K562 (cell line): Measurements from ENCODE around the gene STK33. TPM values are rescaled to one million over a fixed set of nuclear protein-coding genes. Genes with fewer than 3 reads are reported as not detected.

Source experiments
- ATAC-seq: fragments of 200-7000 bp; cut with Tn5 transposase; 3 replicates; pipeline ENCODE4 v1.9.1; 2020; ENCODE audit warnings: moderate library complexity
- BruUV-seq: library from RNA; stranded (reverse); fragments of 400-500 nt; replicated peaks from 2 replicates; lab custom pipeline; 2021; lab: Mats Ljungman, UMichigan
- CTCF ChIA-PET: fragments of 300-600 bp; formaldehyde crosslinking; extraction: SDS; loops from one replicate; lab custom pipeline; 2021; ENCODE audit warnings: low intra/inter-chr PET ratio; lab: Yijun Ruan, JAX
- POLR2A ChIA-PET: fragments of 300-600, 350-650 bp; sonication (Branson Sonifier 250); formaldehyde crosslinking; extraction: SDS; loops from one replicate; lab custom pipeline; 2021; ENCODE audit warnings: antibody characterized with exemption, inconsistent platforms; lab: Yijun Ruan, JAX
- DNase-seq, 4 experiments: peaks; one replicate each; pipeline versions ENCODE4 v3.0.0 to v3.0.0-alpha.2; 2011 to 2018; ENCODE audit warnings: low spot score in 3 of 4, mixed read lengths in 3 of 4; ENCODE audit errors: extremely low read depth in 1 of 4
- FAIRE-seq: peaks from 2 replicates; lab custom pipeline; 2011; peaks lifted over from hg19 to GRCh38; lab: Jason Lieb, UNC
- H2AFZ ChIP-seq: 2 replicates; pipeline ENCODE4 v1.6.0; 2011; ENCODE audit warnings: low read depth, low read length, control low read depth, inconsistent platforms
- H3K27ac ChIP-seq: fragments of 200-600 bp; 3 replicates; pipeline ENCODE4 v1.8.0; 2011; ENCODE audit warnings: low read depth, mild to moderate bottlenecking, control low read depth, inconsistent platforms, low read length, moderate library complexity, mixed read lengths; ENCODE audit errors: extremely low read depth
- H3K27me3 ChIP-seq, 2 experiments: fragments of 300-600 bp in 1 of 2; 2 replicates in 1 of 2; 3 replicates in 1 of 2; pipeline versions ENCODE4 v1.6.0 to v1.8.0; 2011; ENCODE audit warnings: inconsistent platforms in 2 of 2, low read length in 2 of 2, mild to moderate bottlenecking in 1 of 2, mixed read lengths in 1 of 2, moderate library complexity in 1 of 2; ENCODE audit not compliant: control insufficient read depth in 2 of 2, insufficient read depth in 2 of 2
- H3K36me3 ChIP-seq: fragments of 300-600 bp; 3 replicates; pipeline ENCODE4 v1.8.0; 2011; ENCODE audit warnings: mild to moderate bottlenecking, low read length, inconsistent platforms; ENCODE audit not compliant: control insufficient read depth, insufficient read depth
- H3K4me1 ChIP-seq, 2 experiments: fragments of 200-600 bp in 1 of 2; replicated peaks in 1 of 2; 2 replicates in 1 of 2; 3 replicates in 1 of 2; pipeline versions ENCODE4 v1.5.1 to v1.8.0; 2011; ENCODE audit warnings: inconsistent platforms in 2 of 2, low read length in 2 of 2, mild to moderate bottlenecking in 1 of 2, mixed read lengths in 1 of 2, moderate library complexity in 1 of 2; ENCODE audit not compliant: control insufficient read depth in 2 of 2, insufficient read depth in 2 of 2
- H3K4me2 ChIP-seq: 2 replicates; pipeline ENCODE4 v1.6.1; 2011; ENCODE audit warnings: low read length, control low read depth, inconsistent platforms, mixed read lengths; ENCODE audit not compliant: insufficient read depth
- H3K4me3 ChIP-seq: fragments of 200-600 bp; sonication (generic), shearing (Covaris generic); 2 replicates; pipeline ENCODE4 v1.5.1; 2016; ENCODE audit warnings: control low read depth, inconsistent platforms
- H3K79me2 ChIP-seq: fragments of 200-600 bp; 3 replicates; pipeline ENCODE4 v1.8.0; 2011; ENCODE audit warnings: low read length, inconsistent platforms; ENCODE audit not compliant: control insufficient read depth, insufficient read depth
- H3K9ac ChIP-seq, 2 experiments: 2 replicates each; pipeline versions ENCODE4 v1.6.0 to v1.6.1; 2011; ENCODE audit warnings: low read depth in 2 of 2, low read length in 2 of 2, control low read depth in 1 of 2, inconsistent platforms in 1 of 2, mild to moderate bottlenecking in 1 of 2, mixed read lengths in 1 of 2; ENCODE audit not compliant: insufficient read depth in 1 of 2
- H3K9me1 ChIP-seq: one replicate; pipeline ENCODE4 v1.6.0; 2011; ENCODE audit warnings: inconsistent platforms, mild to moderate bottlenecking, low read length, moderate library complexity; ENCODE audit not compliant: control insufficient read depth, insufficient read depth
- H3K9me3 ChIP-seq: replicated peaks from 2 replicates; pipeline ENCODE4 v1.5.1; 2011; ENCODE audit warnings: low read depth, low read length, inconsistent platforms; ENCODE audit not compliant: control insufficient read depth, insufficient read depth
- H4K20me1 ChIP-seq: replicated peaks from 2 replicates; pipeline ENCODE4 v1.6.1; 2011; ENCODE audit warnings: low read length, inconsistent platforms, mixed read lengths; ENCODE audit not compliant: control insufficient read depth, insufficient read depth
- CBFA2T2 ChIP-seq: fragments of 450-650 bp; conservative IDR thresholded peaks from 2 replicates; pipeline ENCODE4 v1.6.1; 2017; ENCODE audit warnings: mild to moderate bottlenecking
- CCAR2 ChIP-seq: fragments of 200-400 bp; formaldehyde crosslinking; IDR thresholded peaks from 2 replicates; pipeline ENCODE4 v1.6.1; 2017; ENCODE audit warnings: mild to moderate bottlenecking, low read depth, low read length
- CREBBP ChIP-seq: IDR thresholded peaks from one replicate; pipeline ENCODE4 v1.6.1; 2012; ENCODE audit warnings: low read depth, mild to moderate bottlenecking, control low read depth, inconsistent platforms, low read length
- ETV5 ChIP-seq: sonication (generic); formaldehyde crosslinking; IDR thresholded peaks from 2 replicates; pipeline ENCODE4 v1.4.0; 2020; ENCODE audit warnings: low read depth, mild to moderate bottlenecking, missing genetic modification reagents
- HDAC3 ChIP-seq: fragments of 450-650 bp; IDR thresholded peaks from 2 replicates; pipeline ENCODE4 v1.6.1; 2018; ENCODE audit warnings: borderline replicate concordance, mild to moderate bottlenecking, moderate library complexity; ENCODE audit not compliant: partially characterized antibody
- WGBS: fragments of 100-300 bp; shearing (Covaris generic); methylation state at CpG from one replicate; pipeline ENCODE4 v1.1.6; 2016; ENCODE audit warnings: low coverage, mixed read lengths; ENCODE audit not compliant: insufficient coverage; ENCODE audit errors: missing lambda C conversion rate; 5-methylcytosine and 5-hydroxymethylcytosine counted together
- in situ Hi-C: fragments of 300-500 bp; cut with MboI; formaldehyde crosslinking; loops from 4 replicates; pipeline ENCODE4 v1.15.0; 2018; ENCODE audit warnings: inconsistent platforms, mixed read lengths
- intact Hi-C: fragments of 100-400 bp; cut with micrococcal nuclease; formaldehyde crosslinking; loops from 2 replicates; pipeline ENCODE4 v1.14.2; 2022
- polyA plus RNA-seq, 8 experiments: library from polyadenylated mRNA; depleted of rRNA in 4 of 8; stranded (reverse) in 5 of 8; unstranded in 3 of 8; fragments of >200 nt; fragmentation: Nextera tagmentation in 2 of 8; fragmentation: Illumina TruSeq in 1 of 8; extraction: Ambion mirVana in 2 of 8; extraction: Trizol in 1 of 8; gene quantifications; 2 replicates each; pipeline versions ENCODE4 v1.2.1 to v1.2.3, GENCODE V29; 2011 to 2014; ENCODE audit warnings: inconsistent platforms in 1 of 8, missing spikeins in 1 of 8
- total RNA-seq, 7 experiments: library from RNA; depleted of rRNA in 6 of 7; stranded (reverse); fragments of >200 nt in 6 of 7; fragmentation: Illumina TruSeq in 2 of 7; extraction: Trizol in 2 of 7; gene quantifications; 2 replicates each; pipeline versions ENCODE4 v1.2.1 to v1.2.3, GENCODE V29; 2011 to 2021; ENCODE audit warnings: low replicate concordance in 1 of 7
- TF ChIP-seq, protein P1 (sequence below): sonication (generic); formaldehyde crosslinking; IDR thresholded peaks from 2 replicates; pipeline ENCODE4 v1.8.1; 2023; ENCODE audit warnings: missing genetic modification reagents, mild to moderate bottlenecking, borderline replicate concordance

Gene STK33
- total and polyA plus RNA-seq, 9 of the 15 experiments (the other 6 are each of a cell fraction or from before 2014, with no cell fraction given), result not detected

DNA sequence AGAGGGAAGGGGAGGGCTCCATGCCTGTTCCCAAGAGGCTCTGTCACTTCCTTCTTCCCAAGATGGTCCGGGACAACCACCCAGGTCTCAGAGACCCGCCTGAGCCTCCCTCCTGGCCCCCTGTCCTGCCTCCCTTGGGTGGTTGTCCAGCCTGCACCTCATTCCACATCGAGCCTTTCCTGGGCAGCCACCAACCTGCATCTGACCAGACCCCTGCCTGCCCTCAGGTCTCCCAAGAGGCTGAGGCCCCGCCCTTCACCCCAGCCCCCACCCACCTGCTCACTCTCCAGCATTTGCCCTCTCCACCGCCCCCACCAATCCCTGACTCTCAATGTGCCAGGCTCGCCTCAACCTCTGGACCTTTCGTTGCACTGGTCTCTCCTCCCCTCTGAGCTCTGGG, 232.8 kb downstream of the STK33 start:
- H3K4me3 ChIP-seq, result no peak overlapping the region
- DNase-seq (no peak), ATAC-seq (no peak), FAIRE-seq (no peak)
- no peaks in the 10 kb centered on the region for H3K4me1 ChIP-seq
- no peaks in the 10 kb centered on the region for H3K79me2 ChIP-seq
- no TSS peak for BruUV-seq
- in situ Hi-C loops (loop anchor here (10.0 kb wide), 1 partner anchor 1934 kb away; the partner anchor contains the start of gene SBF2), intact Hi-C loops (no loop called here)
- peaks cover 11 to 60% of the 10 kb centered on the region in 2 experiments; a peak in 4 of 5 replicates for H3K27me3 ChIP-seq
- ChIA-PET CTCF (no interaction called here), POLR2A (no interaction called here)
- H3K4me2 ChIP-seq, result no peak overlapping the region
- no peak overlapping the region for H3K9ac ChIP-seq
- WGBS, result 3% methylated on average over 6 of the region's 7 CpGs
- H3K27ac ChIP-seq, result no peak overlapping the region
- peaks cover 4% of the 10 kb centered on the region; the same call in 1 of the 2 replicates for H4K20me1 ChIP-seq
- no peaks in the 10 kb centered on the region for H3K9me3 ChIP-seq
- TF ChIP-seq CCAR2 (no peak), ETV5 (no peak), CREBBP (no peak), HDAC3 (no peak), CBFA2T2 (no peak)
- TF ChIP-seq, protein P1, sequence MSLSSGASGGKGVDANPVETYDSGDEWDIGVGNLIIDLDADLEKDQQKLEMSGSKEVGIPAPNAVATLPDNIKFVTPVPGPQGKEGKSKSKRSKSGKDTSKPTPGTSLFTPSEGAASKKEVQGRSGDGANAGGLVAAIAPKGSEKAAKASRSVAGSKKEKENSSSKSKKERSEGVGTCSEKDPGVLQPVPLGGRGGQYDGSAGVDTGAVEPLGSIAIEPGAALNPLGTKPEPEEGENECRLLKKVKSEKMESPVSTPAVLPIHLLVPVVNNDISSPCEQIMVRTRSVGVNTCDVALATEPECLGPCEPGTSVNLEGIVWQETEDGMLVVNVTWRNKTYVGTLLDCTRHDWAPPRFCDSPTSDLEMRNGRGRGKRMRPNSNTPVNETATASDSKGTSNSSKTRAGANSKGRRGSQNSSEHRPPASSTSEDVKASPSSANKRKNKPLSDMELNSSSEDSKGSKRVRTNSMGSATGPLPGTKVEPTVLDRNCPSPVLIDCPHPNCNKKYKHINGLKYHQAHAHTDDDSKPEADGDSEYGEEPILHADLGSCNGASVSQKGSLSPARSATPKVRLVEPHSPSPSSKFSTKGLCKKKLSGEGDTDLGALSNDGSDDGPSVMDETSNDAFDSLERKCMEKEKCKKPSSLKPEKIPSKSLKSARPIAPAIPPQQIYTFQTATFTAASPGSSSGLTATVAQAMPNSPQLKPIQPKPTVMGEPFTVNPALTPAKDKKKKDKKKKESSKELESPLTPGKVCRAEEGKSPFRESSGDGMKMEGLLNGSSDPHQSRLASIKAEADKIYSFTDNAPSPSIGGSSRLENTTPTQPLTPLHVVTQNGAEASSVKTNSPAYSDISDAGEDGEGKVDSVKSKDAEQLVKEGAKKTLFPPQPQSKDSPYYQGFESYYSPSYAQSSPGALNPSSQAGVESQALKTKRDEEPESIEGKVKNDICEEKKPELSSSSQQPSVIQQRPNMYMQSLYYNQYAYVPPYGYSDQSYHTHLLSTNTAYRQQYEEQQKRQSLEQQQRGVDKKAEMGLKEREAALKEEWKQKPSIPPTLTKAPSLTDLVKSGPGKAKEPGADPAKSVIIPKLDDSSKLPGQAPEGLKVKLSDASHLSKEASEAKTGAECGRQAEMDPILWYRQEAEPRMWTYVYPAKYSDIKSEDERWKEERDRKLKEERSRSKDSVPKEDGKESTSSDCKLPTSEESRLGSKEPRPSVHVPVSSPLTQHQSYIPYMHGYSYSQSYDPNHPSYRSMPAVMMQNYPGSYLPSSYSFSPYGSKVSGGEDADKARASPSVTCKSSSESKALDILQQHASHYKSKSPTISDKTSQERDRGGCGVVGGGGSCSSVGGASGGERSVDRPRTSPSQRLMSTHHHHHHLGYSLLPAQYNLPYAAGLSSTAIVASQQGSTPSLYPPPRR (CRISPR knock-in tag), result no peak
- H3K36me3 ChIP-seq, result no peaks in the 10 kb centered on the region
- H3K9me1 ChIP-seq, result peaks cover 3% of the 10 kb centered on the region
- no peak overlapping the region for H2AFZ ChIP-seq
